Stomach (tissue), 9 donors: ENCODE measurements around the gene CLASP2. TPM values are rescaled to one million over a fixed set of nuclear protein-coding genes. Genes with fewer than 3 reads are reported as not detected.

ENCODE experiments used
- DNase-seq, 2 donors: peaks; one replicate each; pipeline versions ENCODE4 v3.0.0 to v3.0.0-alpha.2; 2013 to 2019
- H3K27ac ChIP-seq, 5 donors: fragments of 200-600 bp in 4 of 5; sonication (generic) in 4 of 5; one replicate each; pipeline ENCODE4 v1.5.1; 2013 to 2019; ENCODE audit warnings: mild to moderate bottlenecking in 1 of 5, moderate library complexity in 1 of 5
- H3K27me3 ChIP-seq, 3 donors: fragments of 200-600 bp; sonication (generic); one replicate each; pipeline ENCODE4 v1.5.1; 2017 to 2019; ENCODE audit warnings: mixed run types in 1 of 3
- H3K36me3 ChIP-seq, 4 donors: fragments of 200-600 bp; sonication (generic); 1 replicate in 3 of 4; 2 replicates in 1 of 4; pipeline ENCODE4 v1.5.1; 2016 to 2019
- H3K4me1 ChIP-seq, 4 donors: fragments of 200-600 bp; sonication (generic); one replicate each; pipeline ENCODE4 v1.5.1; 2016 to 2019
- H3K4me3 ChIP-seq, 4 donors: fragments of 200-600 bp; sonication (generic) in 3 of 4; one replicate each; pipeline ENCODE4 v1.5.1; 2016 to 2019; ENCODE audit warnings: mild to moderate bottlenecking in 1 of 4
- H3K9me3 ChIP-seq, 4 donors: fragments of 200-600 bp; sonication (generic); one replicate each; pipeline ENCODE4 v1.5.1; 2016 to 2019
- EP300 ChIP-seq: sonication (generic); formaldehyde crosslinking; IDR thresholded peaks from one replicate; pipeline ENCODE4 v1.6.1; 2017; ENCODE audit warnings: antibody characterized with exemption
- POLR2A ChIP-seq, 4 donors: fragments of 450-650 bp; IDR thresholded peaks; one replicate each; pipeline ENCODE4 v1.6.1; 2016; ENCODE audit warnings: antibody characterized with exemption in 4 of 4, control low read depth in 2 of 4, mild to moderate bottlenecking in 1 of 4, moderate library complexity in 1 of 4
- POLR2AphosphoS5 ChIP-seq, 3 donors: sonication (generic); formaldehyde crosslinking; IDR thresholded peaks; one replicate each; pipeline ENCODE4 v1.6.1; 2016; ENCODE audit warnings: antibody characterized with exemption in 3 of 3
- WGBS, 5 donors: extraction: QIAGEN DNeasy Blood & Tissue Kit in 3 of 5; methylation state at CpG; one replicate each; pipeline versions ENCODE4 v1.1.5 to v1.1.7; 2013 to 2018; 5-methylcytosine and 5-hydroxymethylcytosine counted together
- intact Hi-C: fragments of 100-400 bp; cut with DNase I; formaldehyde crosslinking; loops from one replicate; pipeline ENCODE4 v1.15.1; 2023; ENCODE audit warnings: low total_unique reads
- polyA plus RNA-seq, 3 donors: library from polyadenylated mRNA; stranded (reverse); fragments of 200-250 nt; gene quantifications; one replicate each; pipeline ENCODE4 v1.2.3, GENCODE V29; 2013
- total RNA-seq, 5 donors: library from RNA; depleted of rRNA; stranded (reverse); fragments of >200 nt; gene quantifications; one replicate each; pipeline versions ENCODE4 v1.1.0 to v1.2.3, GENCODE V29; 2014 to 2016
- TF ChIP-seq, protein P1 (sequence below), 7 experiments: fragments of 450-650 bp in 4 of 7; fragments of 200-600 bp in 3 of 7; sonication (generic) in 3 of 7; IDR thresholded peaks; one replicate each; pipeline ENCODE4 v1.5.1; 2016 to 2019; ENCODE audit warnings: antibody characterized with exemption in 7 of 7, control low read depth in 2 of 7, mild to moderate bottlenecking in 1 of 7
- donor health status: healthy with polysubstance abuse.
- donor health status: Bipolar disorder and iron deficiency.
- donor health status: healthy.

CLASP2 gene
- total and polyA plus RNA-seq, 8 donors: 6.3 to 136 (median 44.1) TPM

GRCh38 chr3:33711100-33711499 is 7.0 kb downstream of the CLASP2 start:
- Histone ChIP-seq H3K4me3 (no peak overlapping the region), H3K27ac (no peak overlapping the region), H3K36me3 (no peaks in the 10 kb centered on the region), H3K9me3 (no peaks in the 10 kb centered on the region), H3K4me1 (peaks cover 4 to 19% (median 8%) of the 10 kb centered on the region in 4 donors), H3K27me3 (no peaks in the 10 kb centered on the region)
- intact Hi-C loops: loop anchor here (10.0 kb wide), 1 partner anchor 76 kb away; no protein-coding TSS in a partner anchor
- no peak for DNase-seq
- 91 to 98% (median 96%) methylated on average over 3 of the region's 3 CpGs for WGBS, 5 donors
- no peak for TF ChIP-seq POLR2AphosphoS5 (IDR thresholded peaks at IDR 0.05)
- TF ChIP-seq EP300: no peak
- TF ChIP-seq, protein P1, sequence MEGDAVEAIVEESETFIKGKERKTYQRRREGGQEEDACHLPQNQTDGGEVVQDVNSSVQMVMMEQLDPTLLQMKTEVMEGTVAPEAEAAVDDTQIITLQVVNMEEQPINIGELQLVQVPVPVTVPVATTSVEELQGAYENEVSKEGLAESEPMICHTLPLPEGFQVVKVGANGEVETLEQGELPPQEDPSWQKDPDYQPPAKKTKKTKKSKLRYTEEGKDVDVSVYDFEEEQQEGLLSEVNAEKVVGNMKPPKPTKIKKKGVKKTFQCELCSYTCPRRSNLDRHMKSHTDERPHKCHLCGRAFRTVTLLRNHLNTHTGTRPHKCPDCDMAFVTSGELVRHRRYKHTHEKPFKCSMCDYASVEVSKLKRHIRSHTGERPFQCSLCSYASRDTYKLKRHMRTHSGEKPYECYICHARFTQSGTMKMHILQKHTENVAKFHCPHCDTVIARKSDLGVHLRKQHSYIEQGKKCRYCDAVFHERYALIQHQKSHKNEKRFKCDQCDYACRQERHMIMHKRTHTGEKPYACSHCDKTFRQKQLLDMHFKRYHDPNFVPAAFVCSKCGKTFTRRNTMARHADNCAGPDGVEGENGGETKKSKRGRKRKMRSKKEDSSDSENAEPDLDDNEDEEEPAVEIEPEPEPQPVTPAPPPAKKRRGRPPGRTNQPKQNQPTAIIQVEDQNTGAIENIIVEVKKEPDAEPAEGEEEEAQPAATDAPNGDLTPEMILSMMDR (IDR thresholded peaks at IDR 0.05): no peak
- no peak for TF ChIP-seq POLR2A (IDR thresholded peaks at IDR 0.05)

DNA sequence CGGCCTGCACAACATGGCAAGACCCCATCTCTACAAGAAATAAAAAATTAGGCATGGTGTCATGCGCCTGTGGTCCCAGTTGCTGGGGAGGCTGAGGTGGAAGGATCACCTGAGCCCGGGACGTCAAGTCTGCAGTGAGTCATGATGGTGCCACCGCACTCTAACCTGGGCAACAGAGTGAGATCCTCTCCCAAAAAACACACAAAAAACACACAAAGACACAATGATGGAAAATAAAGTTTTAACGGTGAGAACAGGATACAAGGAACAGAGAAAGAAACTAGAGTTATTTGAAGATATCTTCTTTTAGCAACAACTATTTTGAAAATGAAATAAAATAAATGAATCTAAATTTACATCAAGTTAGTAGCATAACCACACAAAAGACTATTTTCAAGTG is 12.0 kb downstream of the CLASP2 start:
- Histone ChIP-seq H3K4me1 (no peaks in the 10 kb centered on the region), H3K36me3 (no peaks in the 10 kb centered on the region), H3K4me3 (no peak overlapping the region), H3K27me3 (no peaks in the 10 kb centered on the region), H3K9me3 (peaks cover 0 to 15% (median 8%) of the 10 kb centered on the region in 4 donors), H3K27ac (no peak overlapping the region)
- intact Hi-C loops: no loop called here
- no peak for DNase-seq
- 93 to 98% (median 96%) methylated on average over 6 of the region's 6 CpGs for WGBS, 5 donors
- TF ChIP-seq EP300 (no peak), POLR2AphosphoS5 (IDR thresholded peaks at IDR 0.05) (no peak), POLR2A (IDR thresholded peaks at IDR 0.05) (no peak)

DNA sequence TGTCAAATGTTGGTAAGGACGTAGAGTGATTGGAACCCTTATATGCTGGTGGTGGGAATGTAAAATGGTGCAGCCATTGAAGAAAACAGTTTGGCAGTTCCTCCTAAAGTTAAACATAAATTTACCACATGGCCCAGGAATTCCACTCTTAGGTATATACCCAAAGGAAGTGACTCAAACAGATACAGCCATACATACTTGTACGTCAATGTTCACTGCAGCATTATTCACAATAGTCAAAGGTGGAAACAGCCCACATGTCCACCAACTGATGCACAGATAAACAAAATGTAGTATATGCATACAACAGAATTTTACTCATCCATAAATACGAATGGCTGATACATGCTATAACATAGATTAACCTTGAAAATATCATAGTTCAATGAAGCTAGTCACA is 13.2 kb downstream of the CLASP2 start:
- no peaks in the 10 kb centered on the region for H3K27me3 ChIP-seq
- no peak for DNase-seq
- H3K36me3 ChIP-seq: no peaks in the 10 kb centered on the region
- 89 to 98% (median 93%) methylated on average over 3 of the region's 3 CpGs for WGBS, 5 donors
- H3K27ac ChIP-seq: no peak overlapping the region
- intact Hi-C loops: no loop called here
- H3K4me3 ChIP-seq: no peak overlapping the region
- H3K4me1 ChIP-seq: no peaks in the 10 kb centered on the region
- TF ChIP-seq, protein P1 (IDR thresholded peaks at IDR 0.05): no peak
- H3K9me3 ChIP-seq: peaks cover 0 to 15% (median 8%) of the 10 kb centered on the region in 4 donors

GRCh38 chr3:33699275-33699674 is 18.8 kb downstream of the CLASP2 start:
- DNase-seq: no peak
- Histone ChIP-seq H3K36me3 (peaks cover 0 to 4% (median 0%) of the 10 kb centered on the region in 4 donors), H3K27me3 (no peaks in the 10 kb centered on the region), H3K4me3 (no peak overlapping the region), H3K4me1 (no peaks in the 10 kb centered on the region), H3K27ac (no peak overlapping the region), H3K9me3 (peaks cover 0 to 8% (median 4%) of the 10 kb centered on the region in 4 donors)
- intact Hi-C loops: no loop called here
- WGBS, 5 donors: 95 to 100% (median 100%) methylated on average over 1 of the region's 1 CpG
- TF ChIP-seq POLR2AphosphoS5 (IDR thresholded peaks at IDR 0.05) (no peak), EP300 (no peak), POLR2A (IDR thresholded peaks at IDR 0.05) (no peak)
- TF ChIP-seq, protein P1 (IDR thresholded peaks at IDR 0.05): no peak

GRCh38 chr3:33694944-33695343 is 23.1 kb downstream of the CLASP2 start:
- Histone ChIP-seq H3K4me3 (no peak overlapping the region), H3K4me1 (no peaks in the 10 kb centered on the region), H3K27me3 (no peaks in the 10 kb centered on the region), H3K36me3 (peaks cover 0 to 6% (median 2%) of the 10 kb centered on the region in 4 donors), H3K27ac (no peak overlapping the region), H3K9me3 (no peaks in the 10 kb centered on the region)
- TF ChIP-seq POLR2A (IDR thresholded peaks at IDR 0.05) (no peak), POLR2AphosphoS5 (IDR thresholded peaks at IDR 0.05) (no peak), EP300 (no peak)
- TF ChIP-seq, protein P1 (IDR thresholded peaks at IDR 0.05): no peak
- intact Hi-C loops: no loop called here
- no peak for DNase-seq
